GM21526 (cell line): Measurements from ENCODE around the gene YRDC.
A peak's percentile ranks its signal among the peaks of the same experiment; 100 is the strongest.

Experiments used
- ATAC-seq: cut with Tn5 transposase; IDR thresholded peaks from one replicate; pipeline ENCODE4 v1.9.1; 2021; ENCODE audit warnings: moderate library complexity; ENCODE audit not compliant: unreplicated experiment, low FRiP score

Gene YRDC, protein sequence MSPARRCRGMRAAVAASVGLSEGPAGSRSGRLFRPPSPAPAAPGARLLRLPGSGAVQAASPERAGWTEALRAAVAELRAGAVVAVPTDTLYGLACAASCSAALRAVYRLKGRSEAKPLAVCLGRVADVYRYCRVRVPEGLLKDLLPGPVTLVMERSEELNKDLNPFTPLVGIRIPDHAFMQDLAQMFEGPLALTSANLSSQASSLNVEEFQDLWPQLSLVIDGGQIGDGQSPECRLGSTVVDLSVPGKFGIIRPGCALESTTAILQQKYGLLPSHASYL

DNA sequence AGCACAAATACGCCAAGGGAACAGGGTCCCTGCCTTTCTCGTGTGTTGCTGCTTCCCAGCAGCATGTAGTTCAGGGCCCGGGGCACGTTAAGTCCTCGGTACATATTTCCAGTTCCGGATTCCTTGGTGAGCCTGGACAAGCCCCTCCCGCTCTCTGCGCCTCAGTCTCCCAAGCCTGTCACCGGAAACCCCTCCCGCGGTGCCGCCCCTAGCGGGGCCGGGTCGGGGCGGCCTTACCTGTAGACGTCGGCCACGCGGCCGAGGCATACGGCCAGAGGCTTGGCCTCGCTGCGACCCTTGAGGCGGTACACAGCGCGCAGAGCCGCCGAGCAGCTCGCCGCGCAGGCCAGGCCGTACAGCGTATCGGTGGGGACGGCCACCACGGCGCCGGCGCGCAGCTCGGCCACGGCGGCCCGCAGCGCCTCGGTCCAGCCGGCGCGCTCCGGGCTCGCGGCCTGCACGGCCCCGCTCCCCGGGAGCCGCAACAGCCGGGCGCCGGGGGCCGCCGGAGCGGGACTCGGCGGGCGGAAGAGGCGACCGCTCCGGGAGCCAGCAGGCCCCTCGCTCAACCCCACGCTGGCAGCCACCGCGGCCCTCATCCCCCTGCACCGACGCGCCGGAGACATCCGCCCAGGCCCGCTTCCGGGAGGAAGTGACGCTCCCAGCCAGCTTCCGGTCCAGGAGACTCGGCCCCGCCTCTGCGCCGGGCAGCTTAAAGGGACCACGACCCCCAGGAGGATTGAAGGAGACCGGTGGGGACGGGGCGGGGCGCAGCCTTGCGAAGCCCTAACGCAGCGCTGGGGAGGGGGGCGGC lies at the start of gene YRDC, which contains the start of gene C1orf122:
TSS of gene YRDC (minus strand) at position 654 of the 814 bp plus-strand sequence. CDS start at position 626, 28 bp downstream.
TSS of gene C1orf122 (plus strand) at position 236 of the 814 bp plus-strand sequence. CDS start 615 bp downstream, outside the sequence.
- peak; percentile 67 for ATAC-seq

GRCh38 chr1:37854406-37854805 lies 46.4 kb upstream of the YRDC start:
- ATAC-seq: no peak

DNA sequence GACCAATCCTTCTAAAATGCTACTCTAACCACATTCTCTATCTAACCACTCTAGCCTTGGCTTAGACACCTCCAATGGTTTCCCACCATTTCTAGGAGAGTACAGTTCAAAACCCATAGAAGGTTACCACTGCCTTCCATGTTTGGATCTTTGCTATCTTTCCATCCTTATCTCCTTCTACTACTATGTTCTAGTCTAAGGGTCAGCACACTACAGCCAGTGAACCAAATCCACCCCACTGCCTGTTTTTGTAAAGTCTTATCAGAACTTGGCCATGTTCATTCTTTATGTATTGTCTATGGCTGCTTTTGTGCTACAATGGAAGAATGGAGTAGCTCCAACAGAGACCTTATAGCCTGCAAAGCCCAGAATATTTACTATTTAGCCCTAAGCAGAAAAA lies 45.1 kb upstream of the YRDC start:
- ATAC-seq: no peak

- ATAC-seq: no peak
Observed at GRCh38 chr1:37851782-37852210, 43.8 kb upstream of the YRDC start.

DNA sequence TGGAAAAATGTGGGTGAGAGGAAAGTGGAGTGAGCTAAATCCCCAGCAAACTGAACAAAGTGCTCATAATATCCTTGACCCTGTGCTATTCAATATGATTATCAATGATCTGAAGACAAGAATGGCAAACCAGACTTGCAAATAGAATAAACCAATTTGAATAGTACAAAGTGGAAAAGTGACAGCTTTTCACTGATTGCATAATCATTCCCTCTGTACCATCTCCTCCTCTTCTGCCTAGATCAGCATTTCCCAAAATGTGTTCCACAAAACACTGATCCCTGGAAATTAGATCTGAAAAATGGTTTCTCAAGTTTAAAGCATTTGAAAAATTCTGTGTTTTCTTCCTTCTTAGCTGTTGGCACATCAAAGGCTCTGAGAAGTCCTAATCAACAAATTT lies 43.3 kb upstream of the YRDC start:
- ATAC-seq: no peak

- ATAC-seq: no peak
Observed at GRCh38 chr1:37850352-37850955, 42.4 kb upstream of the YRDC start.

- no peak for ATAC-seq
Observed at GRCh38 chr1:37849480-37849879, 41.5 kb upstream of the YRDC start.

DNA sequence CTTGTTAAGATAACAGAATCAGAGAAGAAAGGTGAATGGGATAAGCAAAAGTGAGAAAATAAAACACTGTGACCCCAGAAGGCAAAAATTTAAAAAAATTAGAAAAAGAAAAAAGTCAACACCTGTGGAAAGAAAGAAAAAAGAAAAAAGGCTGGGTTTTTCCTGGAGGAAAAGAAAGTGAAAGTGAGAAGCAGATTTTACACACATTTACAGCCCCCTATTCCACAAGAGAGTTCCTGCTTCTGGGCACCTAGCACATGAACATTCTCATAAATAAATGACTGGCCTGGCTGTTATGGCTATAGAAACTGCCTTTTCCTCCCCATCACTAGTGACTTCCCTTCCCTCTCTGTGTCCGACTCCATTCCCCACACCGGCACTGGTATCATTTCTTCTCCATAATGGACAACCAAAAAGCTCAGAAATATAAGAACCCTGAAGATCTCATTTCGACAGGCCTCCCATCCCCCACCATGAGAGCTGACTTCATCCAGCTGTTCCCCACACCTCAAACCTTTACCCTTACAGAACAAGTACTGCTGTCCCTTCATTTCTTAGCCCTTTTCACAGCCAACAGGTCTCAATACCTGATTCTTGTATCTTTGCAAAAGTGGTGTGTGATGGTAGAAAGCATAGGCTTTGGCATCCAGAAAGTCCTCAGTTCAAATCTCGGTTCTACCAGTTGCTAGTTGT lies 38.8 kb upstream of the YRDC start:
- ATAC-seq: no peak

DNA sequence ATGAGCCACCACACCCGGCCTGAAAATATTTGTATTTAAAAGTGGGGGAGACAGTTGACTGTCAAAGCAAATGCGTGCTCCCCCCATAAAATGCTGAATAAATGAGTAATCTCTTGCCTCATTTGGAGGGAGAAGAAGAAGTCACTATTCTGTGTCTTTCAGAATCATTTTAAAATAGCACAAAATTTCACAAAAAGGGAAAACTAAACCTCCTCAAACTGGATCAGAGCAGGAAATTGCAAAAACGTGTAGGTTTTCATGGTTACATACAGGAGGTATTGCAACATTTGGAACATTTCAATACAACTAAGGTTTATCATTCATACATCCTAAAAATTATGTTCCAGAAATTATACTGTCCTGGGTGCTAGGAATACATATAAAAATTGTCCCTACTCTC lies 37.8 kb upstream of the YRDC start:
- no peak for ATAC-seq

DNA sequence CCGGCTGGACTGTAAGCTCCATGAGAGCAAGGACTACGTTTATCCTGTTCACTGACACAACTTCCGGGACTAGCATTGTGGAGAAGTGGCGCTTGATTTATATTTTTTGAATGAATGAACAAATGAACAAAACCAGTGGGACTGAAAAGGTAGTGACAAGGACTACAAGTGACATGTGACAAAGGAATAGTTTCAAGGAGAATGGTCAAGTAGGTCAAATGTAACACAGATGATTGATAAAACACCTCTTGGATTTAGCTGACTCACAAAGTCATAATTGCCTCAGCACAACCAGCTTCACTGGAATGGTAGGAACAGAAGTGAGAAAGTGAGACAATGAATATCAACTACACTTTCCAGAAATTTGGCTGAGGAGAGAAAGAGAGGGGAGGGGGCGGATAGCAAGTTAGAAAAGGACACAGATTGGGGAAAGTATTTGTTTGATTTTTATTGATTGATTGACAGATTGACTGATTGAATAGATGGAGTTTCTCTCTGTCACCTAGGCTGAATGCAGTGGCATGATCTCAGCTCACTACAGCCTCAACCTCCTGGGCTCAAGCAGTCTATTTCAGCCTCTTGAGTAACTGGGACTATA lies 37.1 kb upstream of the YRDC start:
- ATAC-seq: no peak

GRCh38 chr1:37844536-37844935 lies 36.5 kb upstream of the YRDC start:
- ATAC-seq: no peak

- no peak for ATAC-seq
Observed at GRCh38 chr1:37841652-37842051, 33.6 kb upstream of the YRDC start.

DNA sequence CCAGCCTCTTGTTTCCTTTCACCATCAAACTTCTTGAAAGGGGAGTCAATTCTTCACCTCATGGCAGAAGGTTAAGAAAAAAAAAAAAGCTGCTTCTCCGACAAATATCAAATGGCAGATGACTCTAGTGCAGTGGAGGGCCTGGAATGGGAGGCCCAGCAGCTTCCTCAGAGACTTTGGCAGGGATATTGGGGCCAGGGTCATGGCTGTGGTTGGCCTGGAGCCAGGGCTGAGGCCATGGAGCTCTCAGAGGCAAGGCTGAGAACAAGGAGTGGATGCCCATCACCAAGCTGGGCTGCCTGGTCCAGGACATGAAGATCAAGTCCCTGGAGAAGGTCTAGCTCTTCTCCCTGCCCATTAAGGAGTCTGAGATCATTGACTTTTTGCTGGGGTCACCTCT lies 32.7 kb upstream of the YRDC start:
- ATAC-seq: no peak

GRCh38 chr1:37839676-37840075 lies 31.7 kb upstream of the YRDC start:
- ATAC-seq: no peak

GRCh38 chr1:37836788-37837187 lies 28.8 kb upstream of the YRDC start:
- no peak for ATAC-seq

GRCh38 chr1:37831809-37832208 lies 23.8 kb upstream of the YRDC start:
- no peak for ATAC-seq

GRCh38 chr1:37831109-37831508 lies 23.1 kb upstream of the YRDC start:
- no peak for ATAC-seq

GRCh38 chr1:37828410-37829074 lies 20.5 kb upstream of the YRDC start:
- ATAC-seq: no peak

- no peak for ATAC-seq
Observed at GRCh38 chr1:37825506-37825905, 17.5 kb upstream of the YRDC start.

- no peak for ATAC-seq
Observed at GRCh38 chr1:37824001-37824400, 16.0 kb upstream of the YRDC start.
